HUES6 (cell line): ENCODE data around the gene GNAI2.

Experiments used
- H3K27ac ChIP-seq: 2 replicates; pipeline ENCODE4 v1.7.0; 2013; ENCODE audit warnings: low read depth, mild to moderate bottlenecking, low read length, inconsistent platforms
- H3K27me3 ChIP-seq: 2 replicates; pipeline ENCODE4 v1.6.1; 2013; ENCODE audit warnings: low read length; ENCODE audit not compliant: control insufficient read depth, insufficient read depth
- H3K36me3 ChIP-seq: 2 replicates; pipeline ENCODE4 v1.6.1; 2013; ENCODE audit warnings: low read length; ENCODE audit not compliant: control insufficient read depth, insufficient read depth
- H3K4me1 ChIP-seq: 2 replicates; pipeline ENCODE4 v1.6.1; 2013; ENCODE audit warnings: low read length; ENCODE audit not compliant: control insufficient read depth, insufficient read depth
- H3K4me3 ChIP-seq: 2 replicates; pipeline ENCODE4 v1.5.1; 2013; ENCODE audit warnings: low read depth, low read length
- H3K9ac ChIP-seq: one replicate; pipeline ENCODE4 v1.6.1; 2013; ENCODE audit warnings: mild to moderate bottlenecking, low read length
- H3K9me3 ChIP-seq: 2 replicates; pipeline ENCODE4 v1.6.1; 2013; ENCODE audit warnings: low read depth, low read length; ENCODE audit not compliant: control insufficient read depth, insufficient read depth

The GNAI2 gene

GRCh38 chr3:50294089-50294488 is 58.1 kb downstream of the GNAI2 start:
- Histone ChIP-seq H3K27me3 (no peaks in the 10 kb centered on the region), H3K36me3 (peaks cover 22% of the 10 kb centered on the region), H3K27ac (no peak overlapping the region), H3K9me3 (no peaks in the 10 kb centered on the region), H3K4me1 (peaks cover 10% of the 10 kb centered on the region), H3K9ac (no peak overlapping the region), H3K4me3 (no peak overlapping the region)

DNA sequence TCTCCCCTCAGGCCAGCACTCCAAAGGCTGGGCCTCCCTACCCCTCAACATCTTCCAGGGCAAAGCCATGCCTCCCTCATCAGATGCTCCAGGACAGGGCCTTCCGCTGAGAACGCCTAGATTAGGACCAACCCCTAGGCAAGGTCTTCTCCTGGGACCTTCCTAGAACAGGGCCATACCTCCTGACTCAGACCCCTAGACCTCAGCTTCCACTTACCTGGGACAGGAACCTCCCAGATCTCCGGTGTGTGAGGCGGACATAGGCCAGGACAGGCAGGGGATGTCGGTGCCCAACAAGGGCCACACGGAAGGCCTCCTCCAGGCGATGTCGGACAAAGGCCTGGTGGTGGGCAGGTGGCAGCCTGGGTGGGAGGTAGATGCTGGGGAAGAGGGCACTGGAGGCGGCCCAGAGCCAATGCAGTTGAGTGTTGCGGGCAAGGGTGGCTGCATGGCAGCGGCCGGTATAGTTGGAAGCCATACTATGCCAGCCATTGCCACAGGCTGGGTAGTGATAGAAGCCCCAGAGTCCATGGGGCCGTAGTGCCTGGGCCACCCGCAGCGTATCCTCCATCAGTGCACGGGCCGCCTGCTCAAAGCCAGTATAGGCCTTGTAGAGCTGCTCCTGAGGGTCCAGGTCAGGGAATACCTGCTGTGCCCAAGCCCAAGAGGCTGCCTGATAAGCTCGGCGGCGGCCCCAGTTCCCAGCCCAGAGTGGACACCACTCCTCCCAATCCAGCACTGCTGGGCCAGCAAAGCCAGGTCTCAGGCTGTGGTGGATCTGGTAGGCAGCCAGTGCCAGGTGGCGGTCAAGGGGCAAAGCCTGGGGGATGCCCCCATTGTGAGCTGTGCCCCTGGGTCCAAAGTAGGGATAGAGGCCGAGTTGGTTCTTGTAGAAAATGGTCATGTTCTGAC is 58.7 kb downstream of the GNAI2 start:
- no peaks in the 10 kb centered on the region for H3K27me3 ChIP-seq
- no peak overlapping the region for H3K4me3 ChIP-seq
- H3K36me3 ChIP-seq = peaks cover 15% of the 10 kb centered on the region
- H3K27ac ChIP-seq = no peak overlapping the region
- H3K9me3 ChIP-seq = no peaks in the 10 kb centered on the region
- no peak overlapping the region for H3K9ac ChIP-seq
- H3K4me1 ChIP-seq = peaks cover 12% of the 10 kb centered on the region

DNA sequence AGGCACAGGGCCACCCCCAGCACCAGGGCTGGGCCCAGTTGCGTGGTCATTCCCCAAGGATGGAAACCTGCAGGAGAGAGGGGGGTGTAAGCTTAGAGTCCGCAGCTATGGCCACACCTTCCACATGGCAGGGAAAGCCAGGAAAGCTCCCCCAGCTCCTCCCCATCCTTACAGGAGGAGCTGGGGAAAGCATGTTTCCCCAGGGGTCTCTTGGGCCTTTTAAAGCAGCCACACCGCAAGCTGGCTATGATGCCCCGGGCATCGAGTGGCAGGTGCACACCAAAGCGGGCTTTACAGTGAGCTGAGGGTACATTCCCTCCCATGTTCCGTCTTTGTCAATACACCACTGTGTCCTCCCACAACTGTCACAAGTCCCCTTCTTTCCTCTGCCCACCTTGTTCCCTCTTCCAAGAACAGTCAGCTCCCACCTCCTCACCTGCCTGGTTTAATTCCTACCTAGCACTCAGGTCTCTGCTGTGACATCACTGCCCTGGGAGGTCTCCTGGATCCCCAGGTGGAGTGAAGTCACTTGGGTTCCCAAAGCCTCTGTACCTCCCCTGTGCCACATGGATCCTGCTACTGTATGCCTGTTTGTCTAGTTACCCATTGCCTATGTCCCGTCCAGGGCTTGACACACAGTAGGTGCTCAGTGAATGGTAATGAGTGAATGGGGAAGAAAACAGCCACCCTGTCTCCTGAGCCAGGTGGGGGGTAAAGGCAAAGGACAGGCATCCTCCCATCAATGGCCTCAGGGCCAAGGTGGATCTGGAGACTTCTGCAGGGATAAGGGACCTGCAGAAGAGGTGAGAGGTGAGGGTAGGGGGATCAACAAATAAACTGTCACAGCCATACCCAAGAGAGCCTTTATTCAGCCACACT is 59.8 kb downstream of the GNAI2 start:
- no peak overlapping the region for H3K9ac ChIP-seq
- no peaks in the 10 kb centered on the region for H3K27me3 ChIP-seq
- H3K4me1 ChIP-seq = peaks cover 21% of the 10 kb centered on the region
- no peak overlapping the region for H3K4me3 ChIP-seq
- no peaks in the 10 kb centered on the region for H3K9me3 ChIP-seq
- H3K27ac ChIP-seq = no peak overlapping the region
- peaks cover 6% of the 10 kb centered on the region; the same call in 1 of the 2 replicates for H3K36me3 ChIP-seq

- peaks cover 21% of the 10 kb centered on the region for H3K4me1 ChIP-seq
- no peak overlapping the region for H3K9ac ChIP-seq
- peaks cover 6% of the 10 kb centered on the region; the same call in 1 of the 2 replicates for H3K36me3 ChIP-seq
- H3K27ac ChIP-seq = no peak overlapping the region
- H3K9me3 ChIP-seq = no peaks in the 10 kb centered on the region
- H3K4me3 ChIP-seq = no peak overlapping the region
- no peaks in the 10 kb centered on the region for H3K27me3 ChIP-seq
Observed at GRCh38 chr3:50296721-50297383, 60.8 kb downstream of the GNAI2 start.

DNA sequence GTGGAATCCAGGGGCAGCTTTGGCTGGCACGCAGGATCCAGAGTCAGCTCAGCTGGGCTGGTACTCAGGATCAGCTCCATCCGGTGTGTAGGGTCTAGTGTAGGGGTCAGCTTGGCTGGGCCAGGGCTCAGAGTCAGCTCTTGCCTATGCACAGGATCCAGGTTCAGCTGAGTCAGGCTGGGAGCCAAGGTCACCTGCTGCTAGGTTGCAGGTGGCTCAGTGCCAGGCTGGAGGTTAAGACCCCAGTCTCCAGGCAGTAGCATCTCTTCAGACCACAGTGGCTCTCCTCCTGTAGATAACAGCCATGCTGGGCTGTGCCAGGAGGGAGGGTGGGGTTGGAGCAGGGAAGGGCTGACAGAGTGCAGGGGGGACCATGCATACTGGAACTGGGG is 61.4 kb downstream of the GNAI2 start:
- Histone ChIP-seq H3K27me3 (no peaks in the 10 kb centered on the region), H3K4me1 (peaks cover 22% of the 10 kb centered on the region), H3K4me3 (no peak overlapping the region), H3K27ac (no peak overlapping the region), H3K36me3 (peaks cover 6% of the 10 kb centered on the region; the same call in 1 of the 2 replicates), H3K9me3 (no peaks in the 10 kb centered on the region), H3K9ac (no peak overlapping the region)

- H3K4me3 ChIP-seq = peak overlapping the region; percentile 78
- H3K36me3 ChIP-seq = peaks cover 6% of the 10 kb centered on the region; the same call in 1 of the 2 replicates
- peak overlapping the region; percentile 58 for H3K9ac ChIP-seq
- H3K27me3 ChIP-seq = no peaks in the 10 kb centered on the region
- H3K9me3 ChIP-seq = no peaks in the 10 kb centered on the region
- no peak overlapping the region for H3K27ac ChIP-seq
- H3K4me1 ChIP-seq = peaks cover 25% of the 10 kb centered on the region
Observed at GRCh38 chr3:50297896-50298725, 62.1 kb downstream of the GNAI2 start.

DNA sequence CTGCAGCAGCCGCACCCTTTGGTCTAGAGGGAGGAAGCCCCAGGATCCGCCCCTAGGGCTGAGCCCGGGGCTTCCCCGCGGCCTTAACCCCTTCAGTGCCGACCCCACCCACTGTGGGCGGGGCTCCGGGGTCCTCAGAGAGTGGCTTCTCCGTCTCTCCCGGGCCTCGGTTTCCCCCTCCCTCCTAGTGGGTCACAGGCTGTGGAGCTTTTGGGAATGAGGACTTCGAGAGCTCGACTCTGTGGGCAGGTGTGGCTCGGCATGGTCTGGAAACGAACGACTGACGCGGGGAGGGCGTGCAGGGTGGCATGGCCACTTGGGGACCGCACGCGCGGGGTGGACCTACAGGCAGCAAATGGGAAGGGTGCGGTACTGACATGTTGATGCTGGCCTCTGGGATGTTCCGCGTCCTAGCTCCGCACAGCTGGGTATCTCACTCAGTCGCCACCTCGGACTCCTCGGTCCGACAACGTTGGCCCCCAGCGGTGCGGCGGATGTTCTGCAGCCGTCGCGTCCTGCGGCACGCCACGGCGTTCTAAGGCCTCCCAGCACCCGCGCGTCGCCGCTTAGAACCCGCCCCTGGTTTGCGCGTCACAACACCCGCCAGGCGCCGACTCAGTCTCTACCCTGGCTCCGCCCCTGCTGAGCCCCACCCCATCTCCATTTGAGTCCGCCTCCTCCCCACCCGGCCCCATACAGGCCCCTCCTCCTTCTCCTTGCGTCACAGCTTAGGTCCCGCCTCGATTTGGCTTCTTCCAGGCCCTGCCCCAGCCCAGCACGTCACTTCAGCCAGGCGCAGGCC is 63.0 kb downstream of the GNAI2 start, which contains the start of the genes HYAL3 and NAA80:
TSS of gene HYAL3 (minus strand) at position 570 of the 802 bp plus-strand sequence. CDS start 3,803 bp downstream, outside the sequence.
TSS of gene NAA80 (minus strand) at position 570 of the 802 bp plus-strand sequence. CDS start 1,942 bp downstream, outside the sequence.
- H3K9ac ChIP-seq = peak within 1 kb of the TSS; percentile 65
- peak within 1 kb of the TSS; percentile 78 for H3K4me3 ChIP-seq
- H3K27ac ChIP-seq = peak within 1 kb of the TSS; percentile 55; the same call in 1 of the 2 replicates
- peaks cover 6% of the 10 kb centered on the region; the same call in 1 of the 2 replicates for H3K36me3 ChIP-seq
- H3K4me1 ChIP-seq = peaks cover 28% of the 10 kb centered on the region
- H3K9me3 ChIP-seq = no peaks in the 10 kb centered on the region
- H3K27me3 ChIP-seq = no peaks in the 10 kb centered on the region

- Histone ChIP-seq H3K4me1 (peaks cover 28% of the 10 kb centered on the region), H3K9me3 (no peaks in the 10 kb centered on the region), H3K9ac (peak overlapping the region; percentile 65), H3K27ac (peak overlapping the region; percentile 55; the same call in 1 of the 2 replicates), H3K4me3 (peak overlapping the region; percentile 56), H3K36me3 (peaks cover 6% of the 10 kb centered on the region; the same call in 1 of the 2 replicates), H3K27me3 (no peaks in the 10 kb centered on the region)
Observed at GRCh38 chr3:50299638-50299928, 63.6 kb downstream of the GNAI2 start.

- Histone ChIP-seq H3K9ac (peak overlapping the region; percentile 65), H3K9me3 (no peaks in the 10 kb centered on the region), H3K4me3 (peak overlapping the region; percentile 56), H3K4me1 (peaks cover 28% of the 10 kb centered on the region), H3K36me3 (peaks cover 6% of the 10 kb centered on the region; the same call in 1 of the 2 replicates), H3K27me3 (no peaks in the 10 kb centered on the region), H3K27ac (peak overlapping the region; percentile 55; the same call in 1 of the 2 replicates)
Observed at GRCh38 chr3:50299929-50300680, 64.1 kb downstream of the GNAI2 start.
